OCI-LY7 (cell line): ENCODE measurements around the gene MRPS10.

ENCODE experiments used
- EZH2phosphoT487 ChIP-seq: fragments of 200-600 bp; sonication (generic); IDR thresholded peaks from 2 replicates; pipeline ENCODE4 v1.6.1; 2018; ENCODE audit warnings: low read depth, borderline replicate concordance, mild to moderate bottlenecking, mixed run types, antibody characterized with exemption, low read length, moderate library complexity, mixed read lengths
- TF ChIP-seq, protein P1 (sequence below): fragments of 200-600 bp; sonication (generic); conservative IDR thresholded peaks from 2 replicates; pipeline ENCODE4 v1.5.1; 2014; ENCODE audit warnings: mild to moderate bottlenecking, antibody characterized with exemption, low read length, moderate library complexity, mixed read lengths

DNA sequence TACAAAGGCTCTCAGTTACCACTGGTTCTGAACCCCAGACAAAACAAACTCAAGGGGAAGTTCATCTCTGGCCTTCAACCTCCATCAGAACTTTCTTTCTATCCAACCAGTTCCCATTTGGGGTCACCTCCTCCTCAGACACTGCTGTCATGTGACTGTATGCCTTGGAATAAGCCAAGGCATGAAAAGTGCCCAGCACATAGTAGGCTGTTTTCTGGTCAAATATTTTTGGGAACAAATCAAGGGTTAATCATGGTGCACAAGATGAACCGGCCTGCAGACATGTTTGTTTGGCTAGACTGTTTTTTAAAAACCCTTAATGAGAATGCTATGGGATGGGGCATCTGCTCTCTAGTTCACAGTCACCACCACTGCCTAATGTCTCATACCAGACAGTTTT is 48.9 kb upstream of the MRPS10 start:
- TF ChIP-seq, protein P1, sequence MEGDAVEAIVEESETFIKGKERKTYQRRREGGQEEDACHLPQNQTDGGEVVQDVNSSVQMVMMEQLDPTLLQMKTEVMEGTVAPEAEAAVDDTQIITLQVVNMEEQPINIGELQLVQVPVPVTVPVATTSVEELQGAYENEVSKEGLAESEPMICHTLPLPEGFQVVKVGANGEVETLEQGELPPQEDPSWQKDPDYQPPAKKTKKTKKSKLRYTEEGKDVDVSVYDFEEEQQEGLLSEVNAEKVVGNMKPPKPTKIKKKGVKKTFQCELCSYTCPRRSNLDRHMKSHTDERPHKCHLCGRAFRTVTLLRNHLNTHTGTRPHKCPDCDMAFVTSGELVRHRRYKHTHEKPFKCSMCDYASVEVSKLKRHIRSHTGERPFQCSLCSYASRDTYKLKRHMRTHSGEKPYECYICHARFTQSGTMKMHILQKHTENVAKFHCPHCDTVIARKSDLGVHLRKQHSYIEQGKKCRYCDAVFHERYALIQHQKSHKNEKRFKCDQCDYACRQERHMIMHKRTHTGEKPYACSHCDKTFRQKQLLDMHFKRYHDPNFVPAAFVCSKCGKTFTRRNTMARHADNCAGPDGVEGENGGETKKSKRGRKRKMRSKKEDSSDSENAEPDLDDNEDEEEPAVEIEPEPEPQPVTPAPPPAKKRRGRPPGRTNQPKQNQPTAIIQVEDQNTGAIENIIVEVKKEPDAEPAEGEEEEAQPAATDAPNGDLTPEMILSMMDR, result no peak
- TF ChIP-seq EZH2phosphoT487, result no peak
